ENCODE measurements around the gene CRYBG3.

The CRYBG3 gene

GRCh38 chr3:97860364-97860763, 38.6 kb downstream of the CRYBG3 start:
- Mint-ChIP-seq H3K27ac (no peak overlapping the region), H3K9me3 (no peaks in the 10 kb centered on the region), H3K4me1 (peaks cover 4 to 7% of the 10 kb centered on the region in 2 donors), H3K4me3 (no peak overlapping the region), H3K27me3 (no peaks in the 10 kb centered on the region), H3K36me3 (no peaks in the 10 kb centered on the region)
- DNase-seq, result no peak
- ATAC-seq (replicated peaks), result no peak

GRCh38 chr3:97862582-97862981, 40.8 kb downstream of the CRYBG3 start:
- H3K36me3 Mint-ChIP-seq, result no peaks in the 10 kb centered on the region
- DNase-seq (no peak), ATAC-seq (replicated peaks) (no peak)
- H3K27me3 Mint-ChIP-seq, result no peaks in the 10 kb centered on the region
- H3K27ac Mint-ChIP-seq, result no peak overlapping the region
- H3K4me1 Mint-ChIP-seq, result peaks cover 4 to 7% of the 10 kb centered on the region in 2 donors
- no peaks in the 10 kb centered on the region for H3K9me3 Mint-ChIP-seq
- H3K4me3 Mint-ChIP-seq, result no peak overlapping the region

- ATAC-seq (replicated peaks), result no peak
- H3K27ac Mint-ChIP-seq, result no peak overlapping the region
- peaks cover 4 to 7% of the 10 kb centered on the region in 2 donors for H3K4me1 Mint-ChIP-seq
- DNase-seq, result no peak
- no peaks in the 10 kb centered on the region for H3K36me3 Mint-ChIP-seq
- H3K27me3 Mint-ChIP-seq, result no peaks in the 10 kb centered on the region
- no peaks in the 10 kb centered on the region for H3K9me3 Mint-ChIP-seq
- H3K4me3 Mint-ChIP-seq, result no peak overlapping the region
Observed at GRCh38 chr3:97863031-97863430, 41.2 kb downstream of the CRYBG3 start.

GRCh38 chr3:97863775-97864174, 42.0 kb downstream of the CRYBG3 start:
- Mint-ChIP-seq H3K27me3 (no peaks in the 10 kb centered on the region), H3K9me3 (no peaks in the 10 kb centered on the region), H3K4me1 (peaks cover 4 to 7% of the 10 kb centered on the region in 2 donors), H3K27ac (no peak overlapping the region), H3K4me3 (no peak overlapping the region), H3K36me3 (no peaks in the 10 kb centered on the region)
- ATAC-seq (replicated peaks) (peak; percentile 73 to 86), DNase-seq (no peak)

- Mint-ChIP-seq H3K4me3 (no peak overlapping the region), H3K27me3 (no peaks in the 10 kb centered on the region), H3K36me3 (no peaks in the 10 kb centered on the region), H3K4me1 (no peaks in the 10 kb centered on the region), H3K27ac (no peak overlapping the region), H3K9me3 (no peaks in the 10 kb centered on the region)
- DNase-seq (no peak), ATAC-seq (replicated peaks) (no peak)
Observed at GRCh38 chr3:97871186-97871585, 49.4 kb downstream of the CRYBG3 start.

- Mint-ChIP-seq H3K27ac (no peak overlapping the region), H3K4me1 (no peaks in the 10 kb centered on the region), H3K27me3 (no peaks in the 10 kb centered on the region), H3K4me3 (no peak overlapping the region), H3K36me3 (no peaks in the 10 kb centered on the region), H3K9me3 (no peaks in the 10 kb centered on the region)
- DNase-seq, result no peak
- no peak for ATAC-seq (replicated peaks)
Observed at GRCh38 chr3:97871801-97872524, 50.2 kb downstream of the CRYBG3 start.

- Mint-ChIP-seq H3K36me3 (no peaks in the 10 kb centered on the region), H3K4me3 (no peak overlapping the region), H3K27me3 (no peaks in the 10 kb centered on the region), H3K27ac (no peak overlapping the region), H3K4me1 (no peaks in the 10 kb centered on the region), H3K9me3 (no peaks in the 10 kb centered on the region)
- ATAC-seq (replicated peaks) (no peak), DNase-seq (no peak)
Observed at GRCh38 chr3:97872525-97873042, 50.8 kb downstream of the CRYBG3 start.

GRCh38 chr3:97880267-97880666, 58.5 kb downstream of the CRYBG3 start:
- no peaks in the 10 kb centered on the region for H3K36me3 Mint-ChIP-seq
- DNase-seq, result no peak
- H3K4me1 Mint-ChIP-seq, result no peaks in the 10 kb centered on the region
- no peak overlapping the region for H3K27ac Mint-ChIP-seq
- H3K4me3 Mint-ChIP-seq, result no peak overlapping the region
- ATAC-seq (replicated peaks), result no peak
- no peaks in the 10 kb centered on the region for H3K9me3 Mint-ChIP-seq
- no peaks in the 10 kb centered on the region for H3K27me3 Mint-ChIP-seq

GRCh38 chr3:97882975-97883598, 61.3 kb downstream of the CRYBG3 start:
- no peaks in the 10 kb centered on the region for H3K27me3 Mint-ChIP-seq
- ATAC-seq (replicated peaks) (no peak), DNase-seq (no peak)
- no peaks in the 10 kb centered on the region for H3K9me3 Mint-ChIP-seq
- H3K36me3 Mint-ChIP-seq, result no peaks in the 10 kb centered on the region
- no peak overlapping the region for H3K27ac Mint-ChIP-seq
- H3K4me3 Mint-ChIP-seq, result no peak overlapping the region
- no peaks in the 10 kb centered on the region for H3K4me1 Mint-ChIP-seq

- Mint-ChIP-seq H3K27ac (no peak overlapping the region), H3K36me3 (no peaks in the 10 kb centered on the region), H3K4me1 (no peaks in the 10 kb centered on the region), H3K27me3 (no peaks in the 10 kb centered on the region), H3K4me3 (no peak overlapping the region), H3K9me3 (no peaks in the 10 kb centered on the region)
- ATAC-seq (replicated peaks) (no peak), DNase-seq (no peak)
Observed at GRCh38 chr3:97883736-97884135, 61.9 kb downstream of the CRYBG3 start.

GRCh38 chr3:97884586-97885123, 62.8 kb downstream of the CRYBG3 start:
- no peak for ATAC-seq (replicated peaks)
- H3K9me3 Mint-ChIP-seq, result no peaks in the 10 kb centered on the region
- no peaks in the 10 kb centered on the region for H3K36me3 Mint-ChIP-seq
- no peak overlapping the region for H3K4me3 Mint-ChIP-seq
- no peaks in the 10 kb centered on the region for H3K4me1 Mint-ChIP-seq
- H3K27ac Mint-ChIP-seq, result no peak overlapping the region
- H3K27me3 Mint-ChIP-seq, result no peaks in the 10 kb centered on the region
- no peak for DNase-seq

GRCh38 chr3:97885931-97886824, 64.4 kb downstream of the CRYBG3 start:
- Mint-ChIP-seq H3K9me3 (no peaks in the 10 kb centered on the region), H3K27me3 (no peaks in the 10 kb centered on the region), H3K4me1 (no peaks in the 10 kb centered on the region), H3K36me3 (no peaks in the 10 kb centered on the region), H3K4me3 (no peak overlapping the region), H3K27ac (no peak overlapping the region)
- ATAC-seq (replicated peaks) (no peak), DNase-seq (no peak)

- H3K27me3 Mint-ChIP-seq, result no peaks in the 10 kb centered on the region
- DNase-seq, result no peak
- H3K9me3 Mint-ChIP-seq, result no peaks in the 10 kb centered on the region
- H3K36me3 Mint-ChIP-seq, result peaks cover 0 to 2% of the 10 kb centered on the region in 2 donors
- no peak overlapping the region for H3K4me3 Mint-ChIP-seq
- ATAC-seq (replicated peaks), result no peak
- H3K4me1 Mint-ChIP-seq, result peaks cover 0 to under 1% of the 10 kb centered on the region in 2 donors
- no peak overlapping the region for H3K27ac Mint-ChIP-seq
Observed at GRCh38 chr3:97889814-97890213, 68.0 kb downstream of the CRYBG3 start.

GRCh38 chr3:97892852-97893251, 71.0 kb downstream of the CRYBG3 start:
- DNase-seq, result no peak
- H3K27me3 Mint-ChIP-seq, result no peaks in the 10 kb centered on the region
- no peak overlapping the region for H3K27ac Mint-ChIP-seq
- peaks cover 0 to 2% of the 10 kb centered on the region in 2 donors for H3K36me3 Mint-ChIP-seq
- peaks cover 2 to 12% of the 10 kb centered on the region in 2 donors for H3K4me1 Mint-ChIP-seq
- no peak for ATAC-seq (replicated peaks)
- no peak overlapping the region for H3K4me3 Mint-ChIP-seq
- H3K9me3 Mint-ChIP-seq, result no peaks in the 10 kb centered on the region
